ACC112 (cell line): ENCODE results near the gene LONP2.
A peak's percentile ranks its signal among the peaks of the same experiment; 100 is the strongest.

Source experiments
- H2AFZ ChIP-seq: fragments of 200-600 bp; sonication (generic); one replicate; pipeline ENCODE4 v1.6.0; 2017; ENCODE audit warnings: antibody characterized with exemption, low read length; ENCODE audit not compliant: unreplicated experiment
- H3K27ac ChIP-seq: fragments of 200-600 bp; sonication (generic); 2 replicates; pipeline ENCODE4 v1.5.1; 2014; ENCODE audit warnings: low read depth, mild to moderate bottlenecking, antibody characterized with exemption, low read length, moderate library complexity
- H3K27me3 ChIP-seq: fragments of 200-600 bp; sonication (generic); 2 replicates; pipeline ENCODE4 v1.6.1; 2014; ENCODE audit warnings: mild to moderate bottlenecking, antibody characterized with exemption, low read length, moderate library complexity, mixed read lengths; ENCODE audit not compliant: insufficient read depth
- H3K36me3 ChIP-seq: fragments of 200-600 bp; sonication (generic); 2 replicates; pipeline ENCODE4 v1.6.1; 2016; ENCODE audit warnings: mild to moderate bottlenecking, antibody characterized with exemption, low read length, moderate library complexity, mixed read lengths; ENCODE audit not compliant: insufficient read depth
- H3K4me1 ChIP-seq: fragments of 200-600 bp; sonication (generic); one replicate; pipeline ENCODE4 v1.6.1; 2016; ENCODE audit warnings: low read length, mixed read lengths; ENCODE audit not compliant: insufficient read depth, unreplicated experiment, control insufficient read depth
- H3K4me3 ChIP-seq: fragments of 200-600 bp; sonication (generic); 2 replicates; pipeline ENCODE4 v1.5.1; 2014; ENCODE audit warnings: mild to moderate bottlenecking, low read depth, low read length
- H3K79me2 ChIP-seq: fragments of 200-600 bp; sonication (generic); one replicate; pipeline ENCODE4 v1.6.0; 2016; ENCODE audit warnings: low read length; ENCODE audit not compliant: control insufficient read depth, unreplicated experiment, insufficient read depth

LONP2 gene

GRCh38 chr16:48244080-48244862 lies at the start of gene LONP2:
TSS of gene LONP2 (plus strand) at chr16:48244300. CDS start at chr16:48244389, 89 bp downstream.
- peaks cover 16% of the 10 kb centered on the region for H3K4me1 ChIP-seq
- no peaks in the 10 kb centered on the region for H3K36me3 ChIP-seq
- H2AFZ ChIP-seq, result peak within 1 kb of the TSS; percentile 94
- H3K79me2 ChIP-seq, result peaks cover 50% of the 10 kb centered on the region
- no peaks in the 10 kb centered on the region for H3K27me3 ChIP-seq
- peak within 1 kb of the TSS; percentile 48; the same call in 1 of the 2 replicates for H3K27ac ChIP-seq
- H3K4me3 ChIP-seq, result peak within 1 kb of the TSS; percentile 94

GRCh38 chr16:48194828-48195556 lies 49.1 kb upstream of the LONP2 start:
- Histone ChIP-seq H3K36me3 (no peaks in the 10 kb centered on the region), H3K79me2 (no peaks in the 10 kb centered on the region), H3K4me1 (peaks cover 8% of the 10 kb centered on the region), H3K4me3 (no peak overlapping the region), H3K27me3 (no peaks in the 10 kb centered on the region), H2AFZ (peak overlapping the region; percentile 23), H3K27ac (no peak overlapping the region)

GRCh38 chr16:48197294-48197693 lies 46.8 kb upstream of the LONP2 start:
- Histone ChIP-seq H3K36me3 (no peaks in the 10 kb centered on the region), H2AFZ (no peak overlapping the region), H3K27me3 (peaks cover 5% of the 10 kb centered on the region; the same call in 1 of the 2 replicates), H3K4me1 (peaks cover 8% of the 10 kb centered on the region), H3K79me2 (no peaks in the 10 kb centered on the region), H3K27ac (no peak overlapping the region), H3K4me3 (no peak overlapping the region)

GRCh38 chr16:48201515-48202201 lies 42.4 kb upstream of the LONP2 start:
- Histone ChIP-seq H3K79me2 (no peaks in the 10 kb centered on the region), H3K4me1 (no peaks in the 10 kb centered on the region), H3K4me3 (no peak overlapping the region), H3K36me3 (no peaks in the 10 kb centered on the region), H3K27me3 (peaks cover 5% of the 10 kb centered on the region; the same call in 1 of the 2 replicates), H3K27ac (no peak overlapping the region), H2AFZ (no peak overlapping the region)

- no peaks in the 10 kb centered on the region for H3K79me2 ChIP-seq
- H3K27ac ChIP-seq, result no peak overlapping the region
- H3K4me1 ChIP-seq, result no peaks in the 10 kb centered on the region
- no peaks in the 10 kb centered on the region for H3K36me3 ChIP-seq
- H3K4me3 ChIP-seq, result no peak overlapping the region
- H2AFZ ChIP-seq, result no peak overlapping the region
- H3K27me3 ChIP-seq, result peaks cover 20% of the 10 kb centered on the region
Measured at GRCh38 chr16:48203974-48204824, 39.9 kb upstream of the LONP2 start.

GRCh38 chr16:48204825-48205151 lies 39.3 kb upstream of the LONP2 start:
- no peak overlapping the region for H3K4me3 ChIP-seq
- peaks cover 20% of the 10 kb centered on the region for H3K27me3 ChIP-seq
- no peak overlapping the region for H3K27ac ChIP-seq
- H3K79me2 ChIP-seq, result no peaks in the 10 kb centered on the region
- H2AFZ ChIP-seq, result no peak overlapping the region
- no peaks in the 10 kb centered on the region for H3K4me1 ChIP-seq
- no peaks in the 10 kb centered on the region for H3K36me3 ChIP-seq

GRCh38 chr16:48206594-48207242 lies 37.4 kb upstream of the LONP2 start:
- no peak overlapping the region for H2AFZ ChIP-seq
- no peaks in the 10 kb centered on the region for H3K4me1 ChIP-seq
- H3K36me3 ChIP-seq, result no peaks in the 10 kb centered on the region
- H3K27me3 ChIP-seq, result peaks cover 15% of the 10 kb centered on the region
- H3K27ac ChIP-seq, result no peak overlapping the region
- no peaks in the 10 kb centered on the region for H3K79me2 ChIP-seq
- H3K4me3 ChIP-seq, result no peak overlapping the region

GRCh38 chr16:48210747-48211146 lies 33.4 kb upstream of the LONP2 start:
- H3K79me2 ChIP-seq, result no peaks in the 10 kb centered on the region
- no peak overlapping the region for H3K27ac ChIP-seq
- no peaks in the 10 kb centered on the region for H3K4me1 ChIP-seq
- peaks cover 38% of the 10 kb centered on the region for H3K27me3 ChIP-seq
- no peaks in the 10 kb centered on the region for H3K36me3 ChIP-seq
- H3K4me3 ChIP-seq, result no peak overlapping the region
- no peak overlapping the region for H2AFZ ChIP-seq

GRCh38 chr16:48212033-48212432 lies 32.1 kb upstream of the LONP2 start:
- Histone ChIP-seq H3K79me2 (no peaks in the 10 kb centered on the region), H3K36me3 (no peaks in the 10 kb centered on the region), H3K27me3 (peaks cover 46% of the 10 kb centered on the region), H3K4me1 (no peaks in the 10 kb centered on the region), H3K27ac (no peak overlapping the region), H2AFZ (no peak overlapping the region), H3K4me3 (no peak overlapping the region)

GRCh38 chr16:48215738-48216137 lies 28.4 kb upstream of the LONP2 start:
- H3K4me1 ChIP-seq, result no peaks in the 10 kb centered on the region
- peaks cover 31% of the 10 kb centered on the region for H3K27me3 ChIP-seq
- no peaks in the 10 kb centered on the region for H3K36me3 ChIP-seq
- no peak overlapping the region for H3K4me3 ChIP-seq
- H3K27ac ChIP-seq, result no peak overlapping the region
- no peak overlapping the region for H2AFZ ChIP-seq
- no peaks in the 10 kb centered on the region for H3K79me2 ChIP-seq
